Chondrocyte (in vitro differentiated cells): ENCODE results near the gene MAP3K20. TPM values are rescaled to one million over a fixed set of nuclear protein-coding genes. Genes with fewer than 3 reads are reported as not detected.
A peak's percentile ranks its signal among the peaks of the same experiment; 100 is the strongest.

Experiments used
- DNase-seq: peaks from one replicate; pipeline ENCODE4 v3.0.0; 2021; ENCODE audit warnings: mixed read lengths, low spot score
- H3K27ac Mint-ChIP-seq: one replicate; pipeline ENCODE4 v1.8.0; 2021; ENCODE audit warnings: mild to moderate bottlenecking, moderate library complexity, mixed read lengths; ENCODE audit not compliant: unreplicated experiment
- H3K27me3 Mint-ChIP-seq: 2 replicates; pipeline ENCODE4 v1.8.0; 2021; ENCODE audit warnings: low read depth, mixed read lengths
- H3K36me3 Mint-ChIP-seq: 2 replicates; pipeline ENCODE4 v1.8.0; 2021; ENCODE audit warnings: low read depth, mixed read lengths
- H3K4me1 Mint-ChIP-seq: 2 replicates; pipeline ENCODE4 v1.8.0; 2021; ENCODE audit warnings: low read depth, mild to moderate bottlenecking, mixed read lengths
- H3K4me3 Mint-ChIP-seq: one replicate; pipeline ENCODE4 v1.8.0; 2021; ENCODE audit warnings: mild to moderate bottlenecking, moderate library complexity, mixed read lengths; ENCODE audit not compliant: unreplicated experiment
- H3K9me3 Mint-ChIP-seq: 2 replicates; pipeline ENCODE4 v1.8.0; 2021; ENCODE audit warnings: low read depth, mixed read lengths
- CTCF ChIP-seq: fragments of 200-600 bp; sonication (generic); IDR thresholded peaks from 2 replicates; pipeline ENCODE4 v1.5.0; 2021; ENCODE audit warnings: antibody characterized with exemption, mild to moderate bottlenecking, moderate library complexity
- long read RNA-seq: library from polyadenylated mRNA; stranded (forward); transcript quantifications from one replicate; pipeline ENCODE4 v2.0.0, GENCODE V29; 2021
- total RNA-seq: library from RNA; stranded (reverse); gene quantifications from 3 replicates; pipeline ENCODE4 v1.2.1, GENCODE V29; 2021

Gene MAP3K20
- total RNA-seq: 55.7 to 68.5 TPM (median 68.1 TPM) in 3 replicates
- long read RNA-seq, full-length matches to known transcripts: 68 of 96 reads
- long read RNA-seq, partial matches to known transcripts: 3 of 96 reads
- long read RNA-seq, other reads (novel, unspliced or antisense): 25 of 96 reads

- no peaks in the 10 kb centered on the region for H3K9me3 Mint-ChIP-seq
- H3K4me1 Mint-ChIP-seq: peaks cover 54% of the 10 kb centered on the region
- peak; percentile 80 for TF ChIP-seq CTCF
- H3K27ac Mint-ChIP-seq: peak within 1 kb of the TSS; percentile 98
- no peaks in the 10 kb centered on the region for H3K36me3 Mint-ChIP-seq
- peak; percentile 76 for DNase-seq
- no peaks in the 10 kb centered on the region for H3K27me3 Mint-ChIP-seq
- peak within 1 kb of the TSS; percentile 83 for H3K4me3 Mint-ChIP-seq
Observed at GRCh38 chr2:173075781-173076580, at the start of gene MAP3K20. Gene MAP3K20 (plus strand): TSS chr2:173075846. CDS start chr2:173091032, 15,186 bp downstream.

- H3K27me3 Mint-ChIP-seq: no peaks in the 10 kb centered on the region
- peaks cover 2% of the 10 kb centered on the region for H3K36me3 Mint-ChIP-seq
- no peaks in the 10 kb centered on the region for H3K9me3 Mint-ChIP-seq
- no peak overlapping the region for H3K27ac Mint-ChIP-seq
- H3K4me3 Mint-ChIP-seq: no peak overlapping the region
- TF ChIP-seq CTCF: no peak
- DNase-seq: no peak
- peaks cover 22% of the 10 kb centered on the region for H3K4me1 Mint-ChIP-seq
Observed at GRCh38 chr2:173026479-173026878, 49.2 kb upstream of the MAP3K20 start.

DNA sequence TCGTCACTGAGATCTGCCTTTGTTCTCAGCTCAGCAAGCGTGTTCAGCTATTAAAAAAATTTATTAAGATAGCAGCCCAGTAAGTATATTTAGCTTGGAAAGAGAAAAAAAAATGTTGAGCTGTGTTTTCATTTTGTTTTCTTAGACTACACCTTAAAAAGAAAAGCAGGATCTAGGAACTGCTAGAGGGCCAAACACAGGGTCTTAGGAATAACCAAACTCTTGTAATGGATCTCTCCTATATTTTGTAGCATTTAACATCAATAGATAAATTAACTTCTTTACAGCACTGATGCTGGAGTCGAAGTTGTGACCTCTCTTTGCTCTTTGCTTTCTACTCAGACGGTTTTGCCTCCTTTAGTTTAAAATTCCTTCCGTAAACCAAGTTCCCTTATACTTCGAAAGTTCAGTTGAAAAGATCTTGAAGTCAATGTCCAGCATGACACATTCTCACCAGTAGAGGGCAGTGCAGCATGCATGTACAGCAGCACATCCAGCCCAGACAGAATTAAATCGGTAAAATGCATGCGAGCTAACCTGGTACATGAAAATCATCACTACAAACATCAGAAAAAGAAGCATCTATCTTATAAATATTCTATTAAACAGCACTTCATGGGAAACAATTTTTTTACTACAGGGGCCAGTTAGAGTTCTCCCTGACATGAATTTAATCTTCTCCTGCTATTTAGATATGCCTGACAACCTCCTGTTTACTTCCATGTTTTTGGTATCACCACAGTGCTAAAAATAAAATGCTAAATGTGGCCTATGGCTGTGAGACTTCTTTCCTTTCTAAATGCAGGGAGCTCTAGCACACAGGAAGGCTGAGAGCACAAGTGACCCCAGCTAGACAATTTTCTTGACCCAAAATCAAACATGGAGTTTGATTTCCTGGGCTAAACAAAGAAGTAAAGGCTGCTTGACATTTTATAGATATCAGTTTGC, 48.2 kb upstream of the MAP3K20 start:
- Mint-ChIP-seq H3K27ac (peak overlapping the region; percentile 6), H3K36me3 (peaks cover 2% of the 10 kb centered on the region), H3K27me3 (no peaks in the 10 kb centered on the region), H3K4me3 (no peak overlapping the region), H3K9me3 (no peaks in the 10 kb centered on the region), H3K4me1 (peaks cover 22% of the 10 kb centered on the region)
- no peak for DNase-seq
- TF ChIP-seq CTCF: peak; percentile 99

DNA sequence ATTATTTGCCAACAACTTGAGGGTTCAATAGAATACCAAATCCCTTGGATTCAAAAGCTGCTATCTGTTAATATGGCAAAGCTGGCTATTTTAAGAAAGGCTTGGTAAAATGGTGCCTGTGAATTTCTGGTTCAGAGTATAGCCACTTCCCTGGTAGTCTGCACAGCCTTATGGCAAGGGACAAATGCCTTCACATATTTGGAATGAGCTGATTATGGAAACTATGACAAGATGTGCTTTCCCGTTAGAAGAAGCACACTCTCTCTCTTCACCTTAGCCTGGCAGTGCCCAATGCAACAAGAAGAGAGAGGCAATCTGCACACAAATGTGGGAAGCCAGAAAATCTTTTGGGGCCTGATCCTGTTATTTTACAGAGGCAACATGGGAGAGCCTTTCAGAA, 47.5 kb upstream of the MAP3K20 start:
- no peak for TF ChIP-seq CTCF
- Mint-ChIP-seq H3K27ac (peak overlapping the region; percentile 6), H3K9me3 (no peaks in the 10 kb centered on the region), H3K4me3 (no peak overlapping the region), H3K27me3 (no peaks in the 10 kb centered on the region), H3K36me3 (peaks cover 2% of the 10 kb centered on the region), H3K4me1 (peaks cover 22% of the 10 kb centered on the region)
- DNase-seq: no peak

- no peak for DNase-seq
- H3K9me3 Mint-ChIP-seq: no peaks in the 10 kb centered on the region
- H3K4me3 Mint-ChIP-seq: no peak overlapping the region
Observed at GRCh38 chr2:173028671-173029070, 47.0 kb upstream of the MAP3K20 start.

More at GRCh38 chr2:173028671-173029070, 47.0 kb upstream of the MAP3K20 start:
- Mint-ChIP-seq H3K27me3 (no peaks in the 10 kb centered on the region), H3K4me1 (peaks cover 22% of the 10 kb centered on the region), H3K36me3 (peaks cover under 1% of the 10 kb centered on the region), H3K27ac (peak overlapping the region; percentile 25)
- TF ChIP-seq CTCF: no peak
